ENCODE measurements around the gene SCYL1. TPM values are rescaled to one million over a fixed set of nuclear protein-coding genes. Genes with fewer than 3 reads are reported as not detected.

The SCYL1 gene
- total RNA-seq, 1 experiment from 2014 or later: 104 TPM

- 0 out of 2 replicates have a peak overlapping the region, but pooled peaks have one; percentile 8 for H3K9ac ChIP-seq (ENCODE audit: low read length)
- ChIA-PET CTCF (interaction anchor here (0.7 to 3.7 kb wide), 4 partner anchors 8 to 44 kb away, joined by 3 to 25 read pairs (median 6); no protein-coding TSS in a partner anchor), POLR2A (interaction anchor here (1.2 to 2.0 kb wide), 4 partner anchors 9 to 18 kb away, joined by 4 to 7 read pairs (median 6); partner anchors contain the start of gene ZNRD2), RAD21 (ENCODE audit: low non-redundant PET in 1 of 2, low total read pairs in 2 of 2, uncharacterized antibody in 2 of 2, unreplicated experiment in 2 of 2) (interaction anchor here in 1 of 2 experiments (0.6 kb wide), 1 partner anchor 13 kb away, joined by 3 read pairs; no protein-coding TSS in a partner anchor)
- no peaks in the 10 kb centered on the region for H3K9me3 ChIP-seq (ENCODE audit: control insufficient read depth in 1 of 2, insufficient read depth in 1 of 2, low read depth in 1 of 2, low read length in 2 of 2)
- no peak for DNase-seq (ENCODE audit: low read depth, low spot score)
- H3K27ac ChIP-seq (ENCODE audit: low read depth, low read length): peak overlapping the region; percentile 70; the same call in 1 of the 2 replicates
- H3K79me2 ChIP-seq (ENCODE audit: insufficient read depth, low read length): peaks cover 26% of the 10 kb centered on the region
- H3K27me3 ChIP-seq (ENCODE audit: insufficient read depth, low read length): no peaks in the 10 kb centered on the region
- H3K9me2 ChIP-seq (ENCODE audit: insufficient read depth): no peaks in the 10 kb centered on the region
- no peak for ATAC-seq
- H2AFZ ChIP-seq (ENCODE audit: low read depth, low read length, poor library complexity, severe bottlenecking): no peak overlapping the region
- peaks cover 5 to 12% of the 10 kb centered on the region in 2 experiments for H3K36me3 ChIP-seq (ENCODE audit: control insufficient read depth in 1 of 2, insufficient read depth in 2 of 2, low read length in 2 of 2)
- no TSS peak for BruUV-seq (replicated peaks)
- intact Hi-C loops (cut with micrococcal nuclease): no loop called here
- H3K4me3 ChIP-seq (replicated peaks in 1 of 2; ENCODE audit: low read depth in 1 of 2, low read length in 2 of 2): no peak overlapping the region
- H3K4me1 ChIP-seq (ENCODE audit: control insufficient read depth in 1 of 2, insufficient read depth in 2 of 2, low read length in 2 of 2): peaks cover 60 to 72% of the 10 kb centered on the region in 2 experiments
- TF ChIP-seq POLR2AphosphoS5 (IDR thresholded peaks at IDR 0.05; ENCODE audit: low read depth, low read length) (no peak), SRF (IDR thresholded peaks at IDR 0.05; ENCODE audit: low read depth) (no peak), SIN3A (IDR thresholded peaks at IDR 0.05; ENCODE audit: low read depth) (no peak), CBX3 (IDR thresholded peaks at IDR 0.05; ENCODE audit: low read depth) (no peak), ELF1 (IDR thresholded peaks at IDR 0.05; ENCODE audit: borderline replicate concordance, low read depth) (no peak), TCF7L2 (IDR thresholded peaks at IDR 0.05; ENCODE audit: borderline replicate concordance, extremely low read depth, insufficient read depth, insufficient read length) (no peak), ZNF274 (IDR thresholded peaks at IDR 0.05; ENCODE audit: low read depth, low read length) (no peak), EZH2 (IDR thresholded peaks at IDR 0.05) (no peak), ZFX (IDR thresholded peaks at IDR 0.05) (no peak), YY1 (IDR thresholded peaks at IDR 0.05; ENCODE audit: extremely low read depth, insufficient replicate concordance, low read depth, low read length) (no peak), EGR1 (IDR thresholded peaks at IDR 0.05; ENCODE audit: low read depth) (no peak)
- no peaks in the 10 kb centered on the region for H4K20me1 ChIP-seq (ENCODE audit: insufficient read depth)
- H3K4me2 ChIP-seq (ENCODE audit: low read length): peak overlapping the region; percentile 78
Observed at GRCh38 chr11:65552388-65552951, 27.6 kb downstream of the SCYL1 start.
